HepG2 (cell line): Measurements from ENCODE around the gene RNASE8. TPM values are rescaled to one million over a fixed set of nuclear protein-coding genes. Genes with fewer than 3 reads are reported as not detected.

Experiments
- HNF4A ChIP-seq: sonication (generic); formaldehyde crosslinking; IDR thresholded peaks from 2 replicates; pipeline ENCODE4 v1.4.0; 2020; ENCODE audit warnings: missing genetic modification reagents
- HNRNPK ChIP-seq: fragments of 200-400 bp; formaldehyde crosslinking; IDR thresholded peaks from 2 replicates; pipeline ENCODE4 v1.6.1; 2018; ENCODE audit warnings: low read length, low read depth, moderate library complexity, mild to moderate bottlenecking; ENCODE audit not compliant: poor library complexity, severe bottlenecking
- LBX2 ChIP-seq: sonication (generic); formaldehyde crosslinking; IDR thresholded peaks from 2 replicates; pipeline ENCODE4 v1.5.0; 2020; ENCODE audit warnings: missing genetic modification reagents, mild to moderate bottlenecking, borderline replicate concordance
- MIXL1 ChIP-seq: IDR thresholded peaks from 2 replicates; pipeline ENCODE4 v1.6.1; 2016
- MLX ChIP-seq: IDR thresholded peaks from 2 replicates; pipeline ENCODE4 v1.6.1; 2016
- MTERF4 ChIP-seq: sonication (generic); formaldehyde crosslinking; IDR thresholded peaks from 2 replicates; pipeline ENCODE4 v1.8.0; 2023; ENCODE audit warnings: mild to moderate bottlenecking, missing genetic modification reagents
- MYNN ChIP-seq: sonication (generic); formaldehyde crosslinking; IDR thresholded peaks from 2 replicates; pipeline ENCODE4 v1.4.0; 2020; ENCODE audit warnings: mild to moderate bottlenecking, low read depth, missing genetic modification reagents
- NRL ChIP-seq: sonication (generic); formaldehyde crosslinking; IDR thresholded peaks from 2 replicates; pipeline ENCODE4 v1.5.0; 2020; ENCODE audit warnings: missing genetic modification reagents, mild to moderate bottlenecking, moderate library complexity, borderline replicate concordance
- RFX3 ChIP-seq: IDR thresholded peaks from 2 replicates; pipeline ENCODE4 v1.6.1; 2016; ENCODE audit warnings: missing biosample characterization, missing genetic modification reagents
- SP1 ChIP-seq, 2 experiments: fragments of 450-650 bp in 1 of 2; sonication (generic) in 1 of 2; formaldehyde crosslinking in 1 of 2; IDR thresholded peaks; 2 replicates each; pipeline versions ENCODE4 v1.4.0 to v1.6.1; 2016 to 2020; ENCODE audit warnings: missing genetic modification reagents in 1 of 2
- TCF7 ChIP-seq: sonication (generic); IDR thresholded peaks from 2 replicates; pipeline ENCODE4 v1.6.1; 2016; ENCODE audit warnings: antibody characterized with exemption, low read depth
- ZBTB20 ChIP-seq: sonication (generic); formaldehyde crosslinking; IDR thresholded peaks from 2 replicates; pipeline ENCODE4 v1.8.1; 2023; ENCODE audit warnings: missing genetic modification reagents, low read depth, mild to moderate bottlenecking, borderline replicate concordance
- ZBTB21 ChIP-seq: sonication (generic); formaldehyde crosslinking; IDR thresholded peaks from 2 replicates; pipeline ENCODE4 v1.4.0; 2020; ENCODE audit warnings: missing genetic modification reagents
- ZNF180 ChIP-seq: sonication (generic); formaldehyde crosslinking; IDR thresholded peaks from 2 replicates; pipeline ENCODE4 v1.4.0; 2020; ENCODE audit warnings: low read depth, missing genetic modification reagents, borderline replicate concordance
- ZNF224 ChIP-seq: sonication (generic); formaldehyde crosslinking; IDR thresholded peaks from 2 replicates; pipeline ENCODE4 v1.5.0; 2020; ENCODE audit warnings: mild to moderate bottlenecking, missing genetic modification reagents
- ZNF441 ChIP-seq: sonication (generic); formaldehyde crosslinking; IDR thresholded peaks from 2 replicates; pipeline ENCODE4 v1.7.0; 2021; ENCODE audit warnings: missing genetic modification reagents, borderline replicate concordance
- ZNF644 ChIP-seq: IDR thresholded peaks from 2 replicates; pipeline ENCODE4 v1.6.1; 2016; ENCODE audit warnings: low read depth
- ZNF770 ChIP-seq: sonication (generic); formaldehyde crosslinking; IDR thresholded peaks from 2 replicates; pipeline ENCODE4 v1.5.0; 2020; ENCODE audit warnings: mild to moderate bottlenecking, missing genetic modification reagents
- ZNF841 ChIP-seq: sonication (generic); formaldehyde crosslinking; IDR thresholded peaks from 2 replicates; pipeline ENCODE4 v1.8.1; 2023; ENCODE audit warnings: missing genetic modification reagents, borderline replicate concordance
- polyA plus RNA-seq, 8 experiments: library from polyadenylated mRNA; depleted of rRNA in 3 of 8; stranded (reverse) in 7 of 8; unstranded in 1 of 8; fragments of >200 nt; fragmentation: Illumina TruSeq in 4 of 8; extraction: Trizol in 4 of 8; gene quantifications; 2 replicates each; pipeline versions ENCODE4 v1.2.1 to v1.2.3, GENCODE V29; 2011 to 2016; ENCODE audit warnings: low read depth in 4 of 8, missing spikeins in 1 of 8, mixed read lengths in 1 of 8; ENCODE audit not compliant: insufficient read depth in 1 of 8
- total RNA-seq, 5 experiments: library from RNA; depleted of rRNA; stranded (reverse); fragments of >200 nt; fragmentation: Illumina TruSeq; extraction: Trizol; gene quantifications; 2 replicates each; pipeline ENCODE4 v1.2.3, GENCODE V29; 2016; ENCODE audit warnings: low read depth in 1 of 5
- TF ChIP-seq, protein P1 (sequence below): sonication (generic); formaldehyde crosslinking; IDR thresholded peaks from 2 replicates; pipeline ENCODE4 v1.5.1; 2020; ENCODE audit warnings: mild to moderate bottlenecking, missing genetic modification reagents, borderline replicate concordance

Gene RNASE8
- total and polyA plus RNA-seq, 2 of the 13 experiments (the other 11 are each of a cell fraction or from before 2014, with no cell fraction given): not detected

- TF ChIP-seq, protein P1, sequence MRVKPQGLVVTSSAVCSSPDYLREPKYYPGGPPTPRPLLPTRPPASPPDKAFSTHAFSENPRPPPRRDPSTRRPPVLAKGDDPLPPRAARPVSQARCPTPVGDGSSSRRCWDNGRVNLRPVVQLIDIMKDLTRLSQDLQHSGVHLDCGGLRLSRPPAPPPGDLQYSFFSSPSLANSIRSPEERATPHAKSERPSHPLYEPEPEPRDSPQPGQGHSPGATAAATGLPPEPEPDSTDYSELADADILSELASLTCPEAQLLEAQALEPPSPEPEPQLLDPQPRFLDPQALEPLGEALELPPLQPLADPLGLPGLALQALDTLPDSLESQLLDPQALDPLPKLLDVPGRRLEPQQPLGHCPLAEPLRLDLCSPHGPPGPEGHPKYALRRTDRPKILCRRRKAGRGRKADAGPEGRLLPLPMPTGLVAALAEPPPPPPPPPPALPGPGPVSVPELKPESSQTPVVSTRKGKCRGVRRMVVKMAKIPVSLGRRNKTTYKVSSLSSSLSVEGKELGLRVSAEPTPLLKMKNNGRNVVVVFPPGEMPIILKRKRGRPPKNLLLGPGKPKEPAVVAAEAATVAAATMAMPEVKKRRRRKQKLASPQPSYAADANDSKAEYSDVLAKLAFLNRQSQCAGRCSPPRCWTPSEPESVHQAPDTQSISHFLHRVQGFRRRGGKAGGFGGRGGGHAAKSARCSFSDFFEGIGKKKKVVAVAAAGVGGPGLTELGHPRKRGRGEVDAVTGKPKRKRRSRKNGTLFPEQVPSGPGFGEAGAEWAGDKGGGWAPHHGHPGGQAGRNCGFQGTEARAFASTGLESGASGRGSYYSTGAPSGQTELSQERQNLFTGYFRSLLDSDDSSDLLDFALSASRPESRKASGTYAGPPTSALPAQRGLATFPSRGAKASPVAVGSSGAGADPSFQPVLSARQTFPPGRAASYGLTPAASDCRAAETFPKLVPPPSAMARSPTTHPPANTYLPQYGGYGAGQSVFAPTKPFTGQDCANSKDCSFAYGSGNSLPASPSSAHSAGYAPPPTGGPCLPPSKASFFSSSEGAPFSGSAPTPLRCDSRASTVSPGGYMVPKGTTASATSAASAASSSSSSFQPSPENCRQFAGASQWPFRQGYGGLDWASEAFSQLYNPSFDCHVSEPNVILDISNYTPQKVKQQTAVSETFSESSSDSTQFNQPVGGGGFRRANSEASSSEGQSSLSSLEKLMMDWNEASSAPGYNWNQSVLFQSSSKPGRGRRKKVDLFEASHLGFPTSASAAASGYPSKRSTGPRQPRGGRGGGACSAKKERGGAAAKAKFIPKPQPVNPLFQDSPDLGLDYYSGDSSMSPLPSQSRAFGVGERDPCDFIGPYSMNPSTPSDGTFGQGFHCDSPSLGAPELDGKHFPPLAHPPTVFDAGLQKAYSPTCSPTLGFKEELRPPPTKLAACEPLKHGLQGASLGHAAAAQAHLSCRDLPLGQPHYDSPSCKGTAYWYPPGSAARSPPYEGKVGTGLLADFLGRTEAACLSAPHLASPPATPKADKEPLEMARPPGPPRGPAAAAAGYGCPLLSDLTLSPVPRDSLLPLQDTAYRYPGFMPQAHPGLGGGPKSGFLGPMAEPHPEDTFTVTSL (CRISPR knock-in tag): no peak
- TF ChIP-seq TCF7: no peak
- TF ChIP-seq MTERF4 (CRISPR knock-in tag): no peak
- no peak for TF ChIP-seq ZNF224 (CRISPR knock-in tag)
- TF ChIP-seq NRL (CRISPR knock-in tag): peak; percentile 80; the same call in 1 of the 2 replicates
- no peak for TF ChIP-seq ZNF441 (CRISPR knock-in tag)
- TF ChIP-seq ZBTB21: no peak
- TF ChIP-seq MYNN (CRISPR knock-in tag): no peak
- TF ChIP-seq ZNF180 (CRISPR knock-in tag): no peak
- TF ChIP-seq ZNF841 (CRISPR knock-in tag): no peak
- peak; percentile 71; the same call in 1 of the 2 replicates for TF ChIP-seq MIXL1 (CRISPR knock-in tag)
- peak; percentile 97 for TF ChIP-seq ZNF644
- TF ChIP-seq LBX2 (CRISPR knock-in tag): 0 out of 2 replicates have a peak, but pooled peaks have one; percentile 19
- no peak for TF ChIP-seq HNF4A
- no peak; the same call in 1 of the 2 replicates for TF ChIP-seq MLX (CRISPR knock-in tag)
- TF ChIP-seq ZBTB20 (CRISPR knock-in tag): no peak
- TF ChIP-seq HNRNPK: no peak
- no peak for TF ChIP-seq SP1 (IDR thresholded peaks at IDR 0.05)
- TF ChIP-seq SP1 (CRISPR knock-in tag; IDR thresholded peaks at IDR 0.05): peak; percentile 64
- TF ChIP-seq RFX3 (CRISPR knock-in tag): no peak
- TF ChIP-seq ZNF770 (CRISPR knock-in tag): no peak
Observed at GRCh38 chr14:21106498-21107282, 49.1 kb downstream of the RNASE8 start (continued).
